OCI-LY1 (cell line): ENCODE data around the gene KPNB1.

ENCODE experiments used
- EZH2 ChIP-seq: fragments of 200-600 bp; sonication (generic), shearing (Covaris generic); IDR thresholded peaks from 2 replicates; pipeline ENCODE4 v1.8.0; 2017; ENCODE audit warnings: borderline replicate concordance, mixed run types, mild to moderate bottlenecking, antibody characterized with exemption, low read length, moderate library complexity, mixed read lengths
- TF ChIP-seq, protein P1 (sequence below): fragments of 200-600 bp; sonication (generic), shearing (Covaris generic); IDR thresholded peaks from 2 replicates; pipeline ENCODE4 v1.5.1; 2017; ENCODE audit warnings: mild to moderate bottlenecking, antibody characterized with exemption, low read length, moderate library complexity, mixed read lengths

DNA sequence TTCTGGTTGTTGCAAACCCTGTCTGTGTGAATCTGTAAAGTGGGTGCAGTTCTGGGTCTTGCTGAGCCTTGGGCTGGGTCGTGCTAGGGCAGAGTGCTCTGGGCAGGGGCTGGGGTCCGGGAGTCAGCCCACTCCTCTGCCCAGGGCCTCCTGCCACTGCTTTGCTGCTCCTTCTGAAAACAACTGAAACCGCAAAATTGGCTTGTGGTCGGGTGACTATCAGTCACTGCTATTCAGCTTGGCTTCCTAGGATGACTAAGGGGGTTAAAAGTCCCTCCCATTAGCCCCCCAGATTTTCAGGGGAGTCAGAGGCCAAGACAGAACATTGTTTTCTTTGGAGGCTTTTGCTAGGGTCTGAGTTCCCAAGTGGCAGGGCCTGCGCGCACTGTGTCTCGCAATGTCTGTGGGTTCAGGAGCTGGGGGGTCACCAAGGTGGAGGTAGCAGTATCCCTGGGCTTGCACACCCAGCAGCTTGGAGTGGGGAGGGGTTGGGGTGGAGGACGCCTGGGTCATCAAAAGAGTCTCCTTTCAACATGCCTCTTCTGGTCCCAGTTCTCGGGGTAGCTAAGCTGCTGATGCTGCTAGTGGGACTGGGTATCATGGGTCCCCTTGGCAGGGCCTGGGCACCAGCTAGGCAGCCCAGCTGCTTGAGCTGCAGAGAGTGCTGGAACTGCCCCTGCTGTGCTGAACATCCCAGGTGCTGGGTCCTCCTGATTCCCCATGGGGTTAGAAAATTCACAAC, 69.9 kb downstream of the KPNB1 start:
- TF ChIP-seq, protein P1, sequence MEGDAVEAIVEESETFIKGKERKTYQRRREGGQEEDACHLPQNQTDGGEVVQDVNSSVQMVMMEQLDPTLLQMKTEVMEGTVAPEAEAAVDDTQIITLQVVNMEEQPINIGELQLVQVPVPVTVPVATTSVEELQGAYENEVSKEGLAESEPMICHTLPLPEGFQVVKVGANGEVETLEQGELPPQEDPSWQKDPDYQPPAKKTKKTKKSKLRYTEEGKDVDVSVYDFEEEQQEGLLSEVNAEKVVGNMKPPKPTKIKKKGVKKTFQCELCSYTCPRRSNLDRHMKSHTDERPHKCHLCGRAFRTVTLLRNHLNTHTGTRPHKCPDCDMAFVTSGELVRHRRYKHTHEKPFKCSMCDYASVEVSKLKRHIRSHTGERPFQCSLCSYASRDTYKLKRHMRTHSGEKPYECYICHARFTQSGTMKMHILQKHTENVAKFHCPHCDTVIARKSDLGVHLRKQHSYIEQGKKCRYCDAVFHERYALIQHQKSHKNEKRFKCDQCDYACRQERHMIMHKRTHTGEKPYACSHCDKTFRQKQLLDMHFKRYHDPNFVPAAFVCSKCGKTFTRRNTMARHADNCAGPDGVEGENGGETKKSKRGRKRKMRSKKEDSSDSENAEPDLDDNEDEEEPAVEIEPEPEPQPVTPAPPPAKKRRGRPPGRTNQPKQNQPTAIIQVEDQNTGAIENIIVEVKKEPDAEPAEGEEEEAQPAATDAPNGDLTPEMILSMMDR: no peak
- TF ChIP-seq EZH2: no peak
